IMR-90 (cell line): ENCODE measurements around the gene RAB26. TPM values are rescaled to one million over a fixed set of nuclear protein-coding genes. Genes with fewer than 3 reads are reported as not detected.

ENCODE experiments used
- ATAC-seq: fragments of 200-7000 bp; cut with Tn5 transposase; 2 replicates; pipeline ENCODE4 v1.9.1; 2020; ENCODE audit warnings: low read depth, mild to moderate bottlenecking, moderate library complexity
- BruUV-seq: library from RNA; stranded (reverse); fragments of 400-500 nt; replicated peaks from 2 replicates; lab custom pipeline; 2021; lab: Mats Ljungman, UMichigan
- CTCF ChIA-PET: fragments of 300-600 bp; formaldehyde crosslinking; extraction: SDS; loops from one replicate; lab custom pipeline; 2021; ENCODE audit warnings: antibody characterized with exemption; lab: Yijun Ruan, JAX
- POLR2A ChIA-PET: fragments of 300-600 bp; sonication (Branson Sonifier 250); formaldehyde crosslinking; loops from one replicate; lab custom pipeline; 2022; ENCODE audit warnings: antibody characterized with exemption; ENCODE audit not compliant: unreplicated experiment; lab: Charles Lee
- DNase-seq: peaks from one replicate; pipeline ENCODE4 v3.0.0; 2013
- H2AFZ ChIP-seq: replicated peaks from 2 replicates; pipeline ENCODE3; 2013; ENCODE audit warnings: low read length, mild to moderate bottlenecking; ENCODE audit not compliant: poor library complexity
- H2AK5ac ChIP-seq: 2 replicates; pipeline ENCODE4 v1.6.1; 2013; ENCODE audit warnings: low read depth, low read length, inconsistent platforms
- H2AK9ac ChIP-seq: replicated peaks from 2 replicates; pipeline ENCODE3; 2013; ENCODE audit warnings: mild to moderate bottlenecking, low read depth, low read length, moderate library complexity; ENCODE audit not compliant: poor library complexity
- H2BK120ac ChIP-seq: 2 replicates; pipeline ENCODE4 v1.6.1; 2013; ENCODE audit warnings: low read depth, low read length, inconsistent platforms
- H2BK15ac ChIP-seq: 3 replicates; pipeline ENCODE4 v1.6.1; 2013; ENCODE audit warnings: low read depth, low read length, inconsistent platforms
- H2BK20ac ChIP-seq: 2 replicates; pipeline ENCODE4 v1.6.1; 2013; ENCODE audit warnings: low read depth, mild to moderate bottlenecking, inconsistent platforms, low read length, moderate library complexity
- H2BK5ac ChIP-seq: 2 replicates; pipeline ENCODE4 v1.6.1; 2013; ENCODE audit warnings: mild to moderate bottlenecking, low read depth, low read length, inconsistent platforms; ENCODE audit not compliant: poor library complexity, severe bottlenecking
- H3K14ac ChIP-seq: replicated peaks from 2 replicates; pipeline ENCODE4 v1.6.1; 2013; ENCODE audit warnings: low read depth, low read length, inconsistent platforms
- H3K18ac ChIP-seq: 2 replicates; pipeline ENCODE4 v1.6.1; 2013; ENCODE audit warnings: low read depth, low read length, control low read depth
- H3K23ac ChIP-seq: 2 replicates; pipeline ENCODE4 v1.6.1; 2013; ENCODE audit warnings: low read depth, low read length, inconsistent platforms
- H3K27ac ChIP-seq: 2 replicates; pipeline ENCODE4 v1.5.1; 2013; ENCODE audit warnings: mild to moderate bottlenecking, control low read depth, low read length; ENCODE audit not compliant: insufficient read depth
- H3K27me3 ChIP-seq: 2 replicates; pipeline ENCODE4 v1.6.1; 2013; ENCODE audit warnings: low read length; ENCODE audit not compliant: control insufficient read depth, insufficient read depth
- H3K36me3 ChIP-seq: 2 replicates; pipeline ENCODE4 v1.6.1; 2013; ENCODE audit warnings: low read length, mixed read lengths; ENCODE audit not compliant: control insufficient read depth, insufficient read depth
- H3K4ac ChIP-seq: 2 replicates; pipeline ENCODE4 v1.6.1; 2013; ENCODE audit warnings: low read depth, low read length, inconsistent platforms
- H3K4me1 ChIP-seq: 2 replicates; pipeline ENCODE4 v1.6.1; 2013; ENCODE audit warnings: low read length, mixed read lengths; ENCODE audit not compliant: control insufficient read depth, insufficient read depth
- H3K4me2 ChIP-seq: 2 replicates; pipeline ENCODE4 v1.6.1; 2013; ENCODE audit warnings: low read depth, mild to moderate bottlenecking, control low read depth, low read length, moderate library complexity
- H3K4me3 ChIP-seq: 2 replicates; pipeline ENCODE4 v1.5.1; 2013; ENCODE audit warnings: low read depth, mild to moderate bottlenecking, control low read depth, low read length, moderate library complexity; ENCODE audit not compliant: insufficient read depth
- H3K56ac ChIP-seq: 2 replicates; pipeline ENCODE4 v1.6.1; 2013; ENCODE audit warnings: low read length, inconsistent platforms; ENCODE audit not compliant: insufficient read depth; ENCODE audit errors: extremely low read depth
- H3K79me1 ChIP-seq, 2 experiments: 2 replicates each; pipeline ENCODE4 v1.6.1; 2013; ENCODE audit warnings: low read length in 2 of 2, inconsistent platforms in 1 of 2, low read depth in 1 of 2
- H3K9ac ChIP-seq: 2 replicates; pipeline ENCODE4 v1.6.1; 2013; ENCODE audit warnings: low read depth, low read length, control low read depth
- H3K9me1 ChIP-seq: 2 replicates; pipeline ENCODE4 v1.6.1; 2013; ENCODE audit warnings: low read length, inconsistent platforms; ENCODE audit not compliant: insufficient read depth
- H3K9me3 ChIP-seq: 2 replicates; pipeline ENCODE4 v1.6.1; 2013; ENCODE audit warnings: low read length; ENCODE audit not compliant: control insufficient read depth, insufficient read depth
- H4K20me1 ChIP-seq: 2 replicates; pipeline ENCODE4 v1.6.1; 2013; ENCODE audit warnings: low read length, inconsistent platforms; ENCODE audit not compliant: insufficient read depth
- H4K5ac ChIP-seq: 2 replicates; pipeline ENCODE4 v1.6.1; 2013; ENCODE audit warnings: mild to moderate bottlenecking, low read depth, low read length, control low read depth
- H4K8ac ChIP-seq, 2 experiments: 2 replicates each; pipeline ENCODE4 v1.6.1; 2013; ENCODE audit warnings: low read depth in 2 of 2, low read length in 2 of 2, control low read depth in 1 of 2, inconsistent platforms in 1 of 2
- H4K91ac ChIP-seq: 2 replicates; pipeline ENCODE4 v1.6.1; 2013; ENCODE audit warnings: low read depth, low read length, inconsistent platforms; ENCODE audit not compliant: insufficient read depth
- BHLHE40 ChIP-seq: fragments of 150-350 bp; IDR thresholded peaks from 2 replicates; pipeline ENCODE4 v1.6.1; 2016; ENCODE audit warnings: mild to moderate bottlenecking, low read depth, low read length
- CEBPB ChIP-seq: IDR thresholded peaks from 2 replicates; pipeline ENCODE4 v1.6.1; 2012; ENCODE audit warnings: low read depth, low read length, improper control_type of control experiment
- CHD1 ChIP-seq: IDR thresholded peaks from 2 replicates; pipeline ENCODE4 v1.6.1; 2012; ENCODE audit warnings: low read depth, low read length, improper control_type of control experiment
- FOS ChIP-seq: fragments of 150-350 bp; IDR thresholded peaks from 2 replicates; pipeline ENCODE4 v1.6.1; 2016; ENCODE audit warnings: low read depth, low read length
- MAFK ChIP-seq: IDR thresholded peaks from 2 replicates; pipeline ENCODE4 v1.6.1; 2012; ENCODE audit warnings: low read depth, low read length, improper control_type of control experiment
- MAZ ChIP-seq: IDR thresholded peaks from 2 replicates; pipeline ENCODE4 v1.6.1; 2012; ENCODE audit warnings: low read depth, mild to moderate bottlenecking, low read length, improper control_type of control experiment, moderate library complexity, borderline replicate concordance
- MXI1 ChIP-seq: IDR thresholded peaks from 2 replicates; pipeline ENCODE4 v1.6.1; 2012; ENCODE audit warnings: low read depth, mild to moderate bottlenecking, low read length, moderate library complexity, borderline replicate concordance
- NFE2L2 ChIP-seq: fragments of 150-350 bp; IDR thresholded peaks from 2 replicates; pipeline ENCODE4 v1.6.1; 2016; ENCODE audit warnings: low read depth, mild to moderate bottlenecking, low read length
- RAD21 ChIP-seq: IDR thresholded peaks from 2 replicates; pipeline ENCODE4 v1.6.1; 2012; ENCODE audit warnings: low read length, improper control_type of control experiment
- RCOR1 ChIP-seq: IDR thresholded peaks from 2 replicates; pipeline ENCODE4 v1.6.1; 2012; ENCODE audit warnings: mild to moderate bottlenecking, low read length, improper control_type of control experiment; ENCODE audit not compliant: insufficient replicate concordance
- WGBS, 2 experiments: methylation state at CpG; one replicate each; pipeline versions ENCODE4 v1.1.5 to v1.1.7; 2013; ENCODE audit warnings: missing lambda C conversion rate in 2 of 2; ENCODE audit not compliant: insufficient read length in 1 of 2; ENCODE audit errors: extremely low coverage in 2 of 2; 5-methylcytosine and 5-hydroxymethylcytosine counted together
- dilution Hi-C: fragments of 300-500 bp; cut with HindIII; formaldehyde crosslinking; loops from one replicate; pipeline ENCODE4 v1.14.3; 2018; ENCODE audit warnings: low sequenced_read_pairs; ENCODE audit not compliant: unreplicated experiment
- in situ Hi-C: fragments of 300-500 bp; cut with MboI; formaldehyde crosslinking; loops from 3 replicates; pipeline ENCODE4 v1.14.3; 2019; ENCODE audit warnings: low sequenced_read_pairs, inconsistent platforms, mixed read lengths
- intact Hi-C: fragments of 100-400 bp; cut with micrococcal nuclease; formaldehyde crosslinking; loops from 2 replicates; pipeline ENCODE4 v1.10.0; 2022
- polyA plus RNA-seq, 3 experiments: library from polyadenylated mRNA; depleted of rRNA; stranded (reverse); fragments of >200 nt; gene quantifications; 2 replicates each; pipeline ENCODE4 v1.2.3, GENCODE V29; 2012; ENCODE audit warnings: low replicate concordance in 1 of 3
- total RNA-seq: library from RNA; depleted of rRNA; stranded (reverse); fragments of >200 nt; gene quantifications from 2 replicates; pipeline ENCODE4 v1.2.3, GENCODE V29; 2012
- TF ChIP-seq, protein P1 (sequence below): conservative IDR thresholded peaks from 2 replicates; pipeline ENCODE4 v1.5.1; 2012; ENCODE audit warnings: mild to moderate bottlenecking, low read depth, low read length, improper control_type of control experiment
- TF ChIP-seq, protein P2 (sequence below): fragments of 150-350 bp; IDR thresholded peaks from 2 replicates; pipeline ENCODE4 v1.6.1; 2017; ENCODE audit warnings: mild to moderate bottlenecking, antibody characterized with exemption, low read length, low read depth
- TF ChIP-seq, protein P3 (sequence below): fragments of 150-350 bp; IDR thresholded peaks from 2 replicates; pipeline ENCODE4 v1.6.1; 2016; ENCODE audit warnings: low read depth, mild to moderate bottlenecking, low read length, moderate library complexity, borderline replicate concordance

Gene RAB26
- total and polyA plus RNA-seq, 2 of the 4 experiments (the other 2 are of a cell fraction) = 1.1 to 4.5 TPM

DNA sequence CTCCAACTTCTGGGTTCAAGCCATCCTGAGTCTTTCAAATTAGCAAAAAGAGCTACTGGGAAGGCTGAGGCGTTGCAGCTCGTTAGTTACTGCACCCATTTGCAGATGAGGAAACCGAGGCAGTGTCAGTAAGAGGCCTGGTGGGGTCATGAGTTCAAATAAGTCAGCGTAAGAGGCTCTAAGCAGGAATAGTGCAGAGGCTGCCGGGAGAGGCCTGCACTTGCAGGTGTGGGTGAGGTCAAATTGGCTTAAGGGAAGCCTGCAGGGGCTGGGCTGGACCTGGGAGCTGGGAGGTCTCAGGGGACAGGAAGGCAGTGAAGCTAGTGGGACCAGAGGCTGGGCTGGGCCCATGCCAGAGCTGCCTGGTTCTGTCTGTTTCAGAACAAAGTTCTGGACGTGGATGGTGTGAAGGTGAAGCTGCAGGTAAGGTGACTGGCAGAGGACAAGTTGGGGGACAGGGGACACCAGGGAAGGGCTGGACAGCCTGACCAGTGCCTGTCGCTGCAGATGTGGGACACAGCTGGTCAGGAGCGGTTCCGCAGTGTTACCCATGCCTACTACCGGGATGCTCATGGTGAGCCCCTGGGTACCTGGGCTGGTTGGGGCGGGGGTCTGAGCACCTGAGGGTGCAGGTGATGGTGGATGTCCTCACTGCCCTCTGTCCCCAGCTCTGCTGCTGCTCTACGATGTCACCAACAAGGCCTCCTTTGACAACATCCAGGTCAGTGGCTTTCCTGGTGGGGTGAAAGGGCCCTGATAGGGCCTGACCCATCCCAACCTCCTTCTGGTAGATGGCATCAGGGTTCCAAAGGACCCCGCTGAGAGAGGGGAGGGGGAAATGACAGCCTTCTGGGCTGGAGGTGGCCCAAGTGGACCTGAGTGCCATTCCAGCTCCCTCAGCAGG lies 3.0 kb downstream of the RAB26 start:
- Histone ChIP-seq H3K9me1 (peaks cover 10% of the 10 kb centered on the region), H3K9ac (peak overlapping the region; percentile 4; the same call in 1 of the 2 replicates), H3K4me3 (no peak overlapping the region), H3K4me1 (peaks cover 40% of the 10 kb centered on the region), H3K14ac (no peak overlapping the region), H3K56ac (no peak overlapping the region), H4K5ac (no peak overlapping the region), H3K9me3 (no peaks in the 10 kb centered on the region), H4K8ac (no peak overlapping the region), H2AK5ac (no peak overlapping the region), H3K23ac (0 out of 2 replicates have a peak overlapping the region, but pooled peaks have one; percentile 17), H4K20me1 (peaks cover 81% of the 10 kb centered on the region), H3K36me3 (peaks cover 32% of the 10 kb centered on the region), H3K27me3 (no peaks in the 10 kb centered on the region), H2BK120ac (no peak overlapping the region), H3K18ac (no peak overlapping the region), H2BK5ac (no peak overlapping the region), H3K27ac (no peak overlapping the region), H2AK9ac (peak overlapping the region; percentile 66), H2BK20ac (no peak overlapping the region), H2BK15ac (no peak overlapping the region), H3K4ac (no peak overlapping the region), H4K91ac (no peak overlapping the region), H3K79me1 (peaks cover 11 to 69% of the 10 kb centered on the region in 2 experiments; a peak in 3 of 4 replicates), H2AFZ (no peak overlapping the region), H3K4me2 (no peak overlapping the region)
- POLR2A ChIA-PET = no interaction called here
- CTCF ChIA-PET = interaction anchor here (0.6 to 0.9 kb wide), 2 partner anchors 11 to 85 kb away, joined by 3 to 5 read pairs; partner anchors contain the start of gene DNASE1L2
- dilution Hi-C loops (no loop called here), in situ Hi-C loops (no loop called here), intact Hi-C loops (no loop called here)
- DNase-seq (no peak), ATAC-seq (no peak)
- 56% methylated on average over 6 of the region's 13 CpGs; no CpG with 5 or more reads in 1 of the 2 experiments for WGBS, 2 experiments
- no TSS peak for BruUV-seq
- TF ChIP-seq CEBPB = no peak
- no peak for TF ChIP-seq MAFK
- TF ChIP-seq CHD1 = no peak
- TF ChIP-seq, protein P1, sequence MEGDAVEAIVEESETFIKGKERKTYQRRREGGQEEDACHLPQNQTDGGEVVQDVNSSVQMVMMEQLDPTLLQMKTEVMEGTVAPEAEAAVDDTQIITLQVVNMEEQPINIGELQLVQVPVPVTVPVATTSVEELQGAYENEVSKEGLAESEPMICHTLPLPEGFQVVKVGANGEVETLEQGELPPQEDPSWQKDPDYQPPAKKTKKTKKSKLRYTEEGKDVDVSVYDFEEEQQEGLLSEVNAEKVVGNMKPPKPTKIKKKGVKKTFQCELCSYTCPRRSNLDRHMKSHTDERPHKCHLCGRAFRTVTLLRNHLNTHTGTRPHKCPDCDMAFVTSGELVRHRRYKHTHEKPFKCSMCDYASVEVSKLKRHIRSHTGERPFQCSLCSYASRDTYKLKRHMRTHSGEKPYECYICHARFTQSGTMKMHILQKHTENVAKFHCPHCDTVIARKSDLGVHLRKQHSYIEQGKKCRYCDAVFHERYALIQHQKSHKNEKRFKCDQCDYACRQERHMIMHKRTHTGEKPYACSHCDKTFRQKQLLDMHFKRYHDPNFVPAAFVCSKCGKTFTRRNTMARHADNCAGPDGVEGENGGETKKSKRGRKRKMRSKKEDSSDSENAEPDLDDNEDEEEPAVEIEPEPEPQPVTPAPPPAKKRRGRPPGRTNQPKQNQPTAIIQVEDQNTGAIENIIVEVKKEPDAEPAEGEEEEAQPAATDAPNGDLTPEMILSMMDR = no peak
- no peak for TF ChIP-seq BHLHE40
- TF ChIP-seq, protein P2, sequence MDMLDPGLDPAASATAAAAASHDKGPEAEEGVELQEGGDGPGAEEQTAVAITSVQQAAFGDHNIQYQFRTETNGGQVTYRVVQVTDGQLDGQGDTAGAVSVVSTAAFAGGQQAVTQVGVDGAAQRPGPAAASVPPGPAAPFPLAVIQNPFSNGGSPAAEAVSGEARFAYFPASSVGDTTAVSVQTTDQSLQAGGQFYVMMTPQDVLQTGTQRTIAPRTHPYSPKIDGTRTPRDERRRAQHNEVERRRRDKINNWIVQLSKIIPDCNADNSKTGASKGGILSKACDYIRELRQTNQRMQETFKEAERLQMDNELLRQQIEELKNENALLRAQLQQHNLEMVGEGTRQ = no peak
- no peak for TF ChIP-seq FOS
- TF ChIP-seq MAZ = no peak
- TF ChIP-seq RCOR1 = no peak
- no peak for TF ChIP-seq NFE2L2
- no peak for TF ChIP-seq MXI1
- TF ChIP-seq RAD21 = no peak
- TF ChIP-seq, protein P3, sequence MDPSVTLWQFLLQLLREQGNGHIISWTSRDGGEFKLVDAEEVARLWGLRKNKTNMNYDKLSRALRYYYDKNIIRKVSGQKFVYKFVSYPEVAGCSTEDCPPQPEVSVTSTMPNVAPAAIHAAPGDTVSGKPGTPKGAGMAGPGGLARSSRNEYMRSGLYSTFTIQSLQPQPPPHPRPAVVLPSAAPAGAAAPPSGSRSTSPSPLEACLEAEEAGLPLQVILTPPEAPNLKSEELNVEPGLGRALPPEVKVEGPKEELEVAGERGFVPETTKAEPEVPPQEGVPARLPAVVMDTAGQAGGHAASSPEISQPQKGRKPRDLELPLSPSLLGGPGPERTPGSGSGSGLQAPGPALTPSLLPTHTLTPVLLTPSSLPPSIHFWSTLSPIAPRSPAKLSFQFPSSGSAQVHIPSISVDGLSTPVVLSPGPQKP = no peak
